HepG2 (cell line): ENCODE data around the gene HABP4.

Source experiments
- FOXM1 ChIP-seq: sonication (generic); formaldehyde crosslinking; IDR thresholded peaks from 2 replicates; pipeline ENCODE4 v1.5.0; 2020; ENCODE audit warnings: missing genetic modification reagents
- ZNF232 ChIP-seq: sonication (generic); formaldehyde crosslinking; IDR thresholded peaks from 2 replicates; pipeline ENCODE4 v1.4.0; 2020; ENCODE audit warnings: missing genetic modification reagents, borderline replicate concordance
- TF ChIP-seq, protein P1 (sequence below): sonication (generic); formaldehyde crosslinking; IDR thresholded peaks from 2 replicates; pipeline ENCODE4 v1.4.0; 2020; ENCODE audit warnings: missing genetic modification reagents
- TF ChIP-seq, protein P2 (sequence below): sonication (generic); formaldehyde crosslinking; IDR thresholded peaks from 2 replicates; pipeline ENCODE4 v1.5.0; 2020; ENCODE audit warnings: missing genetic modification reagents, mild to moderate bottlenecking, borderline replicate concordance

GRCh38 chr9:96453625-96454024, 3.7 kb downstream of the HABP4 start:
- TF ChIP-seq, protein P1, sequence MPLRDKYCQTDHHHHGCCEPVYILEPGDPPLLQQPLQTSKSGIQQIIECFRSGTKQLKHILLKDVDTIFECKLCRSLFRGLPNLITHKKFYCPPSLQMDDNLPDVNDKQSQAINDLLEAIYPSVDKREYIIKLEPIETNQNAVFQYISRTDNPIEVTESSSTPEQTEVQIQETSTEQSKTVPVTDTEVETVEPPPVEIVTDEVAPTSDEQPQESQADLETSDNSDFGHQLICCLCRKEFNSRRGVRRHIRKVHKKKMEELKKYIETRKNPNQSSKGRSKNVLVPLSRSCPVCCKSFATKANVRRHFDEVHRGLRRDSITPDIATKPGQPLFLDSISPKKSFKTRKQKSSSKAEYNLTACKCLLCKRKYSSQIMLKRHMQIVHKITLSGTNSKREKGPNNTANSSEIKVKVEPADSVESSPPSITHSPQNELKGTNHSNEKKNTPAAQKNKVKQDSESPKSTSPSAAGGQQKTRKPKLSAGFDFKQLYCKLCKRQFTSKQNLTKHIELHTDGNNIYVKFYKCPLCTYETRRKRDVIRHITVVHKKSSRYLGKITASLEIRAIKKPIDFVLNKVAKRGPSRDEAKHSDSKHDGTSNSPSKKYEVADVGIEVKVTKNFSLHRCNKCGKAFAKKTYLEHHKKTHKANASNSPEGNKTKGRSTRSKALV (CRISPR knock-in tag) = no peak
- TF ChIP-seq, protein P2, sequence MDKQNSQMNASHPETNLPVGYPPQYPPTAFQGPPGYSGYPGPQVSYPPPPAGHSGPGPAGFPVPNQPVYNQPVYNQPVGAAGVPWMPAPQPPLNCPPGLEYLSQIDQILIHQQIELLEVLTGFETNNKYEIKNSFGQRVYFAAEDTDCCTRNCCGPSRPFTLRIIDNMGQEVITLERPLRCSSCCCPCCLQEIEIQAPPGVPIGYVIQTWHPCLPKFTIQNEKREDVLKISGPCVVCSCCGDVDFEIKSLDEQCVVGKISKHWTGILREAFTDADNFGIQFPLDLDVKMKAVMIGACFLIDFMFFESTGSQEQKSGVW (CRISPR knock-in tag) = no peak
- TF ChIP-seq ZNF232 (CRISPR knock-in tag) (no peak), FOXM1 (CRISPR knock-in tag) (no peak)
